HG03342 (cell line): ENCODE results near the gene TXNRD2.
"Not testable (repeated sequence)": the region's sequence is repeated elsewhere in the genome, so short reads cannot be mapped to it uniquely, and the experiment has no call there.

Experiments used
- ATAC-seq: cut with Tn5 transposase; IDR thresholded peaks from one replicate; pipeline ENCODE4 v1.9.1; 2021; ENCODE audit warnings: mild to moderate bottlenecking, moderate library complexity; ENCODE audit not compliant: unreplicated experiment

Gene TXNRD2

DNA sequence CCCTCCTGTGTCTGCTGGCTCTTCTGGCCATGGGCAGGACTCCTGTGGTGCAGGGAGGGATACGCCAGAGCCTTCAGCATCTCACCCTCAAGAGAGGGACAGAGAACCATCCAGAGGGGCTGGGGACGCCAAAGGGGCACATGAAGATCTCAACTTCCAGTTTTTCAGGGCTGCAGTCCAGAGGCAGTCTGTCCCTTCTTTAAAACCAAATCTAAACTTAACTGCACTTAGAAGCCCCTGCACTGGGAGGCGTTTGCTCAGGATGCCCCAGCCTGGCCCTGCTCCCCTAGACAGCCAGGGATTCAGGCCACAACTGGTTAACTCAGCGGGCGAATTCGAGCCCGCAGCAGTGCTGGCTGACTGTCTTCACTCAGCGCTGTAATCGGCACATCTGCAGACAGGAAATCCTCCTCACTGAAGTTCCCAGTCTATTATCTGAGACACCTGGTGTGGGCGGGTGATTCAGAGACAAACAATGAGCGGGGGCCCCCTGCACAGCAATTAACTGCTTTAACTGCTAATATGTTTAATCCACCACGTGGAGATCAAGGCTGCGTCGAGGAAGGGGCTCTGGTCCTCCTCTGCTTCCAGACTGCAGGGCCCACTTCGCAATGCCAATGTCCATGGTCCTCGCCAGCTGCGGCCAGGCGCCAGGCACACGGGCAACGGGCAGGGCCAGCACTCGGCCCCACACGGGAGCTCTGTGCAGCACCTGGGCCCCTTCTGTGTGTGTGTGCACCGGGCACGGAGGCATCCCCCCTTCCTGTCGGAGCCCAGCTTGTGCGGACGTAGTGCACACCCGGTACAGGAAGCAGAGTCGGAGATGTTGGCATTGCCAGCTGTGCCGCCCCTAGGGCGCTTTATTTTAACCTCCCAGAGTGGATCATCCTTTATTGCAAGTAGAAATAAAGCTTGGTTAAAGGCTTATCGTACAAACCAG, 50.0 kb downstream of the TXNRD2 start:
- peak; percentile 52 for ATAC-seq

DNA sequence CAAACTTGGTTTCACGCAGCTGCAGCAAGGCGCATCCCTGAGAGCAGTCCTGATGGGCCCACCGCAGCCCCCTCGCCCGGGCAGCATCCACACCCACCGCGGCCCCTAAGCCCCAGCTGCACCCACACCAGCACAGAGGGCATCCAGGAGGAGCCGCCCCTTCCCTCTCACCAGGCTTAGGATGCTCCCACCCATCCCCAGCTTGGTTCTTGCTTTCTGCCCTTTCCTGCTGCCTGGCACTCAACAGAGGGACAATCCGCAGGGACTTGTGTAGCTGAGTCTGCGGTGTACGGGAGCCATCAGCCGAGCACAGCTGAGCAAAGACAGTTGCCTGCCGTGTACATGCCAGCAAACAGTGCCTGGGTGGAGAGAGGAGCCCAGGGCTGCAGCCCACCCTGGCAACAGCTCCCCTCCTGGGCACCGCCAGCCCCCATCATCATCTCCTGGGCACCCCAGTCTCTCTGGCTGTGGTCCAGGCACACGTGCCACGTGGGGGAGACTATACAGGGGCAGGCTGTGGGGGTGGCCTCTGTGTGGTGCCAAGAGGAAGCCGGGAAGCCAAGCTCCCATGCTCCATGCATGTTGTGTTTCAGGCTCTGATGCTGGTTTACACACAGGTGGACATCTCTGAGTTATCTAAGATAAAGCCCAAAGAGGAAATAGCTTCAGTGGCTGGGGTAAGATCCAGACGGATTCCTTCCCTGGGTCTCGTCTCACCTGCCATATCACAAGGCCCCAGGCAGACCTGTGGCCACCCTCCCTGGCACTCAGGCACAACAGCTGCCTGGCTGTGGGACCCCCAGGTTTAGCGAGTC, 50.9 kb downstream of the TXNRD2 start:
- no peak for ATAC-seq

DNA sequence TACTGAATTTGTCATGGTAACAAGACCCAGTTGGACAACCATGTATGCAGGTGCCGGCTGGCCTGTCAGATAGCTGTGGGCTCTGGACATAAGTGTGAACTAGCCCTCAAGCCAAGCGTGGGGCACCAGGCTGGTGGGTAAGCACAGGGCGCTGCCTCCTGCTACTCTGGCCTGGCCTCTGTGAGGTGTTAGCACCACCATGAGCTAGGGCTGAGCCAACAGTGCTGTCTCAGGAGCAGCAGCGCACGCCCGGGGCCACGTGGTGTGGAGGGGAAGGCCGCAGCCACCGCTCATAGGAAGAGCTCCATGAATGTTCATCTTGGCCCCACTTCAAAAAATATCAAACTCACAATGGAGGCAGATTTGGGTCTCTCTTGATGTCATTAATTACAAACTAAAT, 51.7 kb downstream of the TXNRD2 start:
- ATAC-seq: no peak

DNA sequence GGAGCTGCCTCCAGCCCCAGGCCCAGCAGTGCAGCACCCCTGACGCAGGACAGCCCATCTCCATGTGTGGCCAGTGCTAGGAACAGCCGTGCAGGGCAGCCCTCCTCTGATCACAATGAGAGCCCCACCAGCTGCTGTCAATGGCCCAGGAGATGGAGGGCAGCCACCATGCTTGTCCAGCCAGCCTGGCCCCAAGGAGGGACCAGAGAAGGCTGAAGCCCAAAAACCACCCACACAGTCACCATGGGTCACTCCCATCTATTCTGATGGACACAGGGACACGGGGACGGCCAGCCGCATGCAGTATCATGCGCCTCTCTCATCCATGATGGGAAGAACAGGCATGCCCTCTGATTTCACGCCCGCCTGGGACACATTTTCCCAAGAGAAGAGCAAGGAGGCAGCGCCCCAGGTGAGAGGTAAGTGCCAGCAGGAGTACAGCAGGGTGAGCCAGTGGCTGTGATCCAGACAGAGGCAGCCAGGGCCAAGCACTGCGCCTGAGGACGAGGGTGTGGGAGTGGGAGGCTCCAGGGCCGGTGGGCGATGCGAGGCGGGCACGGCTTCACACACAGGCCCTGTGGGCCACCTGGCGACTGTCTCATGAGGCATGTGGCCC, 53.4 kb downstream of the TXNRD2 start:
- no peak for ATAC-seq

DNA sequence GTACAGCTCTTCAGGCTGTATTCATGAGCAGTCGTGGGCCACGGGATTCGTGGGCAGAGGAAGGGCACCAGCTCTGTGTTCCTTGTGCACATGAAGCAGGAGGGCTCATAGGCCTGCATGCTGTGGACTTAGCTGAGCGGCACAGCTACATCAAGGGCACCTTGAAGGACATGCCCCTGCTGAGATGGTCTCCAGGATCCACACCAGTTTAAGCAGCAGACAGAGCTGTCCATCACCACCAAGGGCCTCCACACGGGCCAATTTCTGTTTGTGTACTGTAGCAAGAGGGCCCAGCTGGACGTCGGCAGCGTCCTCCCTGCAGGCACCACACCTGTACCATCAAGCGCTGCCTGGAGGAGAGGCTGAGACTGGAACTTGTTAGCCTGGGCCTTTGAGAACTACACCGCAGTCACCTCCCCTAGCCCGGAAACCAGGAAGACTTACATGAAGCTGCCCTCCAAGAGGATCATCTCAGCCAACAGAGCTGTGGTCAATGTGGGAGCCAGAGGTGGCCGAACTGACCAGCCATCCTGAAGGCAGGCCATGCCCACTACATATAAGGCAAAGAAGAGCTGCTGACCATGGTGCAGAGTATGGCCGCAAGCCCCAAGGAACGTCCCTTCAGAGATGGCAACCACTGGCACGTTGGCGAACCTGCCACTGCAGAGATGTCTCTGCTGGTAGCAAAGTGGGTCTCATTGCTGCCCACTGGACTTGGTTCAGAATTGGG, 54.2 kb downstream of the TXNRD2 start:
- ATAC-seq: no peak

DNA sequence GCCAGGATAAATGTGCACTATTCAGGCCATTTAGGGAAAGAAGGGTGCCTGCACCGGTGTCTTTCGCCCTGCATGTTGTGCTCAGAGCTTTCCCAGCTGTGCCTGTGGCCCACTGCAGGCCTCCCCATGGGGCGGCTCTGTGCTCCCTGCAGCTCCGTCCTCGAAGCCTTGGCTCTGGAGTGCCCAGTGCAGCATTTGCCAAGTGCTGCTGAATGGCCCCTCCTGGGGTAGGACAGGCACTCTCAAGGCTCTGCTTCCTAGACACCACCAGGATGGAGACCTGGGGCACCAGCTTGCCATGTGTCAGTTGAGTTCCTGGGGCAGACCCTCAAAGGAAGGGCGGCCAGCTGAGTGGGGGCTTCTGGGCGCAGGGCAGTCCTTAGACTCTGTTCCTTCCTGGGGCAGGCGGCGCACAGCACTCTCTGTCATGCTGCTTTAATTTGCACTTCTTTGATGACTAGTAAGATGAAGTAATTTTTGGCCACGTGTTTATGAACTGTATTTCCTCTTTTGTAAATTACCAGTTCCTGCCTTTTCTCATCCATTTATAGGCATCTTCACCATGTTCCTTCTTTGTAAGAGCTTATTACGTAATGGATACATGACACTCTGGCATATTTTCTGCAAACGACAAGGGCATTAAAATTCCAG, 54.9 kb downstream of the TXNRD2 start:
- ATAC-seq: no peak

DNA sequence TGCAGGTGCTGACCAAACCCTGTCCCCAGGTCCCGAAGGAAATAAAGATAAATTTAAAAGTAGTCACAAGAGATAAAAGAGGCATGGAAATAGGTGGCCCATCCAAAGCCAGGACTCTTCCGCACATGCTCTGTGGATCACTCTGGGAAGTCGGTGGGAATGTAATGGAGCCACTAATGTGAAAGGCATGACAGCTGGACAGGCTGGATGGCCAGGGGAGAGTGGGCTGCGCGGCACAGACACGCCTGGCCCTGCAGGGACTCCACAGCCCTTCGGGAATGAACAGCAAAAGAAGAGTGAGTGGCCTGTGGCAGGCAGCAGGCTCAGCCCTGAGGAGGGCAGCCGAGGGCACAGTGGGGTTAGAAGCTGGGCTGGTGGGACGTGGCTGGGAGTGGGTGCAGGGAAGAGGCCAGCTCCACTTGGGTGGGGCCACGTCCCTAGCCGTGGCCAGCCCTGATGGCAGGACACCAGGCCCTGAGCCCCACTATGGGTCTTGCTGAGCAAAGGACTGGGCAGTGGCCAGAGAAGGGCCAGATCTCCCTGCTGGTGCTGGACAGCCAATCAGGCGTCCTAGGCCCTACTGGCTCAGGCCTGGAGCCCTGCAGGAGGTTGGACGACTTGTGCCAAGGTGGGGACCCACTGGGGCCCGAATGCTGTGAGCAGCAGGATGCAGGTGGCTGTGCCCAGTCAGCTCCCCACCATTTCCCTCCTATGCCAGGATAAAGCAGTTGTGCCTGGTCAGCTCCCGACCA, 55.6 kb downstream of the TXNRD2 start:
- ATAC-seq: no peak

DNA sequence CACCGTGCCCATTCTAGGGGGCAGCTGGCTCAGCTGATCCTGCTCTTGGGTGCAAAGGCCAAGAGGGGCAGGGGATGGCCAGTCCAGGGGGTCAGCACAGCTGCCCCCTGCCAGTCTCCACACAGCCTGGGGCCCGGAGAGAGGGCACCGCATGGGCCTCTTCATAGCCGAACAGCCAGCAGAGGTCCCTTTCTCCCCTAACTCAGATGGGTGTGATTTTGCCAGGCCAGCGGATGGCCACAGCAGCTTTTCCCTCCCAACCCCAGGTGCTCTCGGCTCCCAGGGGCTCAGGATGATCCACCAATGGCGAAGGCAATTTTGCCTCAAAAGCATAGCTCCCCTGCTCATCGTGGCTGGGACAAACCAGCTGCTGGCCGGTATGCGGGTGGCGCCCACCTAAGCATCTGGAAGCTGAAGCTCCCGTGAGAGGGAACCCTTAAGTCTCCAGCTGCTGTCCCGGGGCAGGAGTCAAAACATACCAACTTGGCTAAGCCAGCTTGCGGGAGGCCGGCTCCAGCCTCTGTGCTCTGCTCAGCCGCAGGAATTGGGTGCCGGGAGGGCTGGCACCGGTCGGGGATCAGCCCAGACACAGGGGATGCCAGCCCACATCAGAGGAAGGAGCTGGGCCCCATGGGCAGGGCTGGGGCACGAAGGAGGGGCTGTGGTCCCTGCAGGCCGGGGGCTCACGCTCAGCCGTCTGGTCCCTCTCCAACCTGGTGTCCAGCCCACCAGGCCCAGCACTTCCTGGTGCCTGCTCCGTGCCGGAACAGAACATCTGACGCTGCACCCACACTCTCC, 56.5 kb downstream of the TXNRD2 start:
- no peak for ATAC-seq

DNA sequence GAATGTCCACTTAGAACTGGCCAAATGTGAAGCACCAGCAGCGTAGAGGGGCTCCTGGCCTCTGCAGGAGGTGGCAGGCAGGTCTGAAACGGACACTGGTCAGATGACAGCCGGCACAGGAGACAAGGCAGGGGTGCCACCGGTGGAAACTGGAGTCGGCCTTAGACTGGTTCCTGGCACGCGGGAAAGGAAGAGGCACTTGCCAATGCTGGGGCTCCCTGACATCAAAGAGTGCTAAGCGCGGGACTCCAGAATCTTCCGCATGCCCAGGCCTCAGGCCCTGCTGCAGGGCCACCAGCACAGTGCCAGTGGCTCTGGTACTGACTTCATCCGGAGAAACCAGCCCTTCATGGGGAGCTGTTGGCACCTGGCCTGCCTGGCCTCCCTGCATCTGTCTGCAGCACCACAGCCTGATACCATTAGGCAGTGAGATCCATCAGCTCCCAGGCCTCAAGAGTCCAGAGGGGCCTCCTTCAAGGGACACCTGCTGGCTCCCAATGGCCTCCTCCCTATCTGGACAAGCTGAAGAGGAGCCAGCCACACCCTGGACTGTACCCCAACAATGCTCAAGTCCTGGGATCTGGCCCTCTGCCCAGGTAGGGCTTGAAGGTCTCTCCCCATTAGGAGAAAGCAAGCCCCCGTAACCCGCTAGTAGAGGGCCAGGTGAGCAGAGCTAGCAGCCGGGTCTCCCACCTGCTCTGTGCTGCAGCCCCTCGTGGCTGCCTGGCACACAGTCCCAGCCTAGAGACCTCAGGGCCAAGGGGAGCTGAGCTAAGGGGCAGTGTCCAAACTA, 57.3 kb downstream of the TXNRD2 start:
- no peak for ATAC-seq

DNA sequence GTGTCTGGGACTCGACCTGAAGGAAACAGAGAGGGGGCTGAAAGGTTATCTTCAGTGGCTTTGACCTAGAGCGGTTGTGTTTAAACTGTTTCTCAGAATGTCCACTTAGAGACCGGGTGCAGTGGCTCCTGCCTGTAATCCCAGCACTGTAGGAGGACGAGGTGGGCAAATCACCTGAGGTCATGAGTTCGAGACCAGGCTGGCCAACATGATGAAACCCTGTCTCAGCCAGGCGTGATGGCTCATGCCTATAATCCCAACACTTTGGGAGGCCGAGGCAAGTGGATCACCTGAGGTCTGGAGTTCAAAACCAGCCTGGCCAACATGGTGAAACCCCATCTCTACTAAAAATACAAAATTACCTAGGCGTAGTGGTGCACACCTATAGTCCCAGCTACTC, 58.2 kb downstream of the TXNRD2 start:
- ATAC-seq: not testable (repeated sequence)

DNA sequence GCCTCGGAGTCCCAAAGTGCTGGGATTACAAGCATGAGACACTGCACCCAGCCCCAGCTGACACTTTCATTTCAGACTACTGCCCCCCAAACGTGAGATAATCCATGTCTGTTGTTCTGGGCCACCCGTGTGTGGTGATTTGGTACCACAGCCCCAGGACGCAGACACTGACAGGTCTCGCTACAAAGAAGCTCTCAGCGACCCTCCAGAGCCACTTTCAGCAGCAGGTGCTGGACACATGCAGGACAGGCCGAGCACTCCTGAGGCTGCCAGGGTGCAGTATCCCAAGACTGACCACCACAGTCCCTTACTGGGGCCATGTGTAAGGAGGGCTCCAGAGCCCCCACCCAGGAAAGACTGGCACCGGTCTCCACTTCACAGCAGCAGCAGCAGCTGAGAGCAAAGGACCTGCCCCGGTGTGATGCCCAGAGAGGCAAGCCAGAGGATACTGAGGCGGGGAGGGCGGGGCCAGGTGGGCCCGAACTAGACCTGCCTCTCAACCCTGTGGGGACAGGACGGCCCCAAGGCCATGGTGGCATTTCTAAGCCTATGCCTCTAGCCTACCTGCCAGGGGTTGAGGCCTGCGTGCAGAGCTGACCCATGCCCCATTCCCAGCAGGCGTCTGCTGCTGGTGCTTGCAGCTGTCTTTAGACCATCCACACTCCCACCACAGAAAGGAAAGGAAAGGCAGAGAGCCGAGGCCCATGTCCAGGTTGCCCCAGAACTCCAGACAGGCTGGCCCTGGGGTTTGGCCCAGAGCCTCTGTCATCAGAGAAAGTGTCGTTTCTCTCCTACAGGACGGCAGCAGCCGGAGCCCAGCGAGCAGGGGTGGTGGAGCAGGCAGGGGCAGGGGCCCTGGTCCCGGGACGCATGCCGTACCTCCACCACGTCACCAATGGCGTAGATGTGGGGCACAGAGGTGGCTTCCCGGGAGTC, 58.9 kb downstream of the TXNRD2 start:
- no peak for ATAC-seq

DNA sequence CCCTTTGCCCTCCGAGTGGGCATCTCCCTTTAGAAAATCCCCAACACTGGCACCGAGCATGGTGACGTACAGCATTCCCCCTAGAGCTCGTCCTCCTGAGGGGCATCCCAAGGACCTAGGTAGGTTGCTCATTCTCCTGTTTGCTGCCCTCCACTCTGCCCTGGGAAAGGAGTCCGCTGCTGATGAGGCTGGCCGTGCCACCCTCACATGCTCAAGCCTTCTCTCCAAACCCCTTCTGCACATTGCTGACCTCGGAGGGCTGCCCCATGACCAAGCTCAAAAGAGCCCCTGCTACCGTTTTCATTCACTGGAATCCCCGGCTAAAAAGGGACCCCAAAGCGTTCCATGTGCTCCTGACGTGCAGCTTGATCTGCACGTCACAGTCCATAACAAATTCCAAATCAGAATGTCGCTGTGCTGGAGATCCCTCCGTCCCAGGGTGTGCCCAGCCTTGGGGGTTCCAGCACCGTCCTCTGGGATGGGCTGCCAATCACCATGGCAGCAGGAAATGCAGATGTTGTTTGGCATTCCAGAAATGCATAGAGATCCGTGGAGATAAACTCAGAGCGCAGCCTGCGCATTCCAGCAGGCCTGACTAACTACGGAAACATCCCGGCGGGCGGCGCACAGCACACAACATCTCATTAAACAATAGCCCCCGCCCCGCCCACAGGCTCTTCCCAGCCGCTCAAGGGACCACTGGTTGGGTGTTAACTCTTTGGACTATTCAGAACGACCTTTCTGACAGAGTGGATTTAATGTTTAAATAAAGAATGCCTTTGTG, 60.6 kb downstream of the TXNRD2 start:
- ATAC-seq: no peak

DNA sequence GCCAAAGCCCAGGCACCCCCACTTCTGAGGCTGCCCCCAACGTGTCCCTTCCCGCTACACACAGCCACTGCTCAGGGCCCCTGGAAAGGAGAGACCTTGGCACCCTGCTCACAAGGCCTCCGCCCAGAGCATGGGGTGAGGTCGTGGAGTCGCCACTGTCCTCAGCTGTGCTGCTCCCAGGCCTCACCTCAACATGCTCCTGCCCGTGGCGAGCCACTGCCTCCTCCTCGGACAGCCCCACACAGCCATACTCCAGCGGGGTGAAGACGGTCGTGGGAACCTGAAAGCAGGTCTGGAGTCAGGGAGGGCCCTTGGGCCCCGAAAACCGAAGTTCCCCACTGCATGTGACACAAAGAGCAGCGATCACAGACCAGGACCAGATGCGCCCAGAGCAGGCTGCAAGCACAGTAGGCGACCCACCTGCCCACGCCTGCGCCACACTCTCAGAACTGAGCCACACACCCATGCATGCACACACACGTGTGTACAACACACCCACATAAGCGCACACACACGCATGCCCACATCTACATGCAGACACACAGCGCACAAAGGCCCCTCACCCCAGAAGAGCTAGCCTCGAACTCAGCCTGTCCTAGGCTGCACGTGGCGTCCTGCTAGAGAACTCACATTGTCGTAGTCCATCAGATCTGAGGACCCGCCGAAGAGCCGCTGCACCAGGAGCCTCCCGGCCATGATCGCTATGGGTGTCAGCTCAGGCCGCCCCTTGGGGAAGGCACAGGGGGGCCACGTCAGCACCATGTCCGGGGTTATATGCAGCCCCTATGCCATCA, 61.4 kb downstream of the TXNRD2 start:
- no peak for ATAC-seq

DNA sequence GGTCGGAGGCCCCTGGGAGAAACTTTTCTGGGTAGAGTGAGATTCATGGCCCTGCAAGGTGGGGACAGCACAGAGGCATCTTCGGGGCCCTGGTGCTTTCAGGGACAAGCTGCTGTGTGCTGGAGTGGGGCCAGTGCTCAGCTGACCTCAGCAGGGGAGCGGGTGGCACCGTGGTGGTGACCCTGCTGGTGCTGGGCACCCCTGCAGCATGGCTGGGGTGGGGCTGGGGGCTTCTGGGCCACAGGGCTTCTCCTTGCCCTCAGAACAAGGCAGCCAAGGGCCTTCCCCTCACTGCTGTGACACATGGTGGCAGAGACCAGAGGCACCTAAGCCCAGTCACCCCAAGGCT, 62.0 kb downstream of the TXNRD2 start:
- no peak for ATAC-seq

DNA sequence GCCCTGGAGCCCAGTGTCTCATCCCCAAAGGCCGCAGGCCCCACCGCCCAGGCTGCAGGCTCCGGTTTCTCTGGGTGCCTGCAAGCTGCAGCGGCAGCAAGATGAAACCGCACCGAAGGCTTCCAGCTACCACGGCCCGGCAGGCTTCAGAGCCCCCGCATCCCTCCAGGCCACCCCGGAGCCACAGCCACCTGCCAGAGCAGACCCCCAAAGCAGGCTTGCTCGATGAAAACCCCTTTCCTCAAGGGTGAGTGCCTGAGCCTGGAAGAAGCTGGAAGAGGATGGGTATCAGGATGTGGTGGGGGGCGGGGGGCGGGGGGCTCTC, 62.4 kb downstream of the TXNRD2 start:
- no peak for ATAC-seq
